Left lobe of liver (tissue), 2 donors: ENCODE measurements around the gene HSPA4L. TPM values are rescaled to one million over a fixed set of nuclear protein-coding genes. Genes with fewer than 3 reads are reported as not detected.

ENCODE experiments used
- ATAC-seq: fragments of 200-7000 bp; cut with Tn5 transposase; one replicate; pipeline ENCODE4 v1.9.1; 2020; ENCODE audit warnings: mild to moderate bottlenecking, moderate library complexity
- DNase-seq: peaks from one replicate; pipeline ENCODE4 v3.0.0-alpha.2; 2020; ENCODE audit warnings: low spot score
- total RNA-seq: library from RNA; stranded (reverse); gene quantifications from one replicate; pipeline ENCODE4 v1.2.1, GENCODE V29; 2021
- donor health status: DM: no; HTN: no; CAD: no; lungs with moderate emphysema.
- donor health status: DM: no; HTN: yes; CAD: no.

The HSPA4L gene
- total RNA-seq, 1 donor from 2014 or later: 3.9 TPM

DNA sequence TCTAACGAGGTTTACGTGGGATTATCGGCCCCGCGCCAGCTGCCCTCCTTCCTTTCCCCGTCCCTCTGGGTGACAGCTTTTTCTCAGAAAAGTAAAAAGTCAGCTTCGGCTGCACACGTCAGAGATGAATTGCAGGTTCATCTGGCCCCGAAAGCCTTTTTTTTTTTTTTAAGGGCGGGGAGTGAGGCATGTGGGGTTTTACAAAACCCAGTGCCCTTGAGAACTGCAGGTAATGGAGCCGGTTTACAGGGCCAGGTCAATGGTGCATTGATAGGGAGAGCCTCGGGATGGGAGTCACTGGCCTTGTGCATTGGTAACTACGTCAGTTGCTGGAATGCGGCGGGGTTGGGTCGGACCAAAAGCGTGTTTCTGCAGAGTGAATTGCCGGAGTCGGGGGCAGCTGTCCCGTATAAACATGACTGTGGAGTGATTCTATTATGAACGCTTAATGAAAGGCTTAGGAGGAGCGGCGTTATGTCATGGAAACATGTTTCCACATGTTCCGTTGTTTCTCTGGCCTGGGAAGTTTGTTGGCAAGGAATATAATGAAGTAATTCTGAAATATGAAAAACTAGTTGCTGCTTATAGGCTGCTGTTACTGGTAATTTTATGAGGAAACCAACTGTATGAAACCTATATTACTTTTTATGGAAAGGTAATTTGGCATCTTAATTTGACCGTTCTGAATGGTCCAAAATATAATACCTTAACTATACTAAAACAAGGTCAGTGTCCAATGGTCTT lies 1.1 kb downstream of the HSPA4L start:
- peak; percentile 80 for DNase-seq
- peak; percentile 66 for ATAC-seq

DNA sequence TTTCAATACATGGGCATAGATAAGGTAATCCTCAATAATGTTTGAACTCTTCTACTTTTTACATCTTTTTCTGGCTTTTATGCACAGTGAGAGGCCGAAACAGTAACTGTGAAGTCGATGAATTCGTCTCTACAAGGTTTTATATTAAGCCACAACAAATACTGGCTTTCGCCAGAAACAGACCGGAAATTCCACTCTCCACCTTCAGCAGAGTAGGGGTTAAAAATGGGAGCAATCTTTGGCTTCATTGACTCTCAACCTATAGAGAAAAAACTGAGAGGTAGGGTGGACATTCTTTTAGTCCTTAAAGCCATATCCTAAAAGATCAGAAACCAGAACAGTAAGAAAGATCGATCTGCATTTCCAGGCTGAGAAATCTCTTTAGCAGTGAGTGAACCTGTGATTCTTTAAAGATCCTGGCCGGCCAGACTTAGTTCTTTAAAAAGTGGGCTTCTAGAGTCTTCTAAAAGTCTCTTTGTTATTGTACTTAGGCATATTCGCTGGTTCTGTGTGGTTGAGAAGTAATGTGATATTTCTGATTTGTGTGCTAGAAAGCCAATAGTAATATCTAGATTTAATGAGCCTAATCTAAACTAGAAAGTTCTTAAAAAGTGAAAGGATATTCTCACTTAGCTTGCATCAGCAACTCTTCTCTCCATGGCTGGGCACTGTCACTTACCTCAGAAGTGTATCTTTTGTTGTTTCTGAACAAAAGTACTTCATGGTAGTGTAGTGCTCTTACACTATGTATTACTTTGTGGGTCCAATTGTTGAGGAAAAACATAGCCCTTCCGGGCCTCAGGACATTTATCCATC lies 2.0 kb downstream of the HSPA4L start:
- no peak for ATAC-seq

DNA sequence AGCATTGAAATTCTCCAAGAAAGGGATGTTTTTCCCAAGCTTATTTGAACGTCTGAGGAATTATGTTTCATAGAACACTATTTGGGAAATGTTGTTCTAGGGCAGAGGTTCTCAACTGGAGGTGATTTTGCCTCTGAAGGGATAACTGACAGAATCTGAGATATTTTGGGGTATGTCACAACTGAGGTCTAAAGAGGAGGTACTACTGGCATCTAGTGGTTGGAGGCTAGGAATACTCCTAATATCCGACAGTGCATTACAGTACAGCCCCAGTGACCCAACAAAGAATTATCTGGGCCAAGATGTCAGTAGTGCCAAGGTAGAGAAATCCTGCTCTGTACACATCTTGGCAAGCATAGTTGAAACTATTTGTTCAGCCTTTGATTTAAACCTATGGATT lies 6.4 kb downstream of the HSPA4L start:
- no peak for DNase-seq
- peak; percentile 63 for ATAC-seq

More for the DNA sequence above, 2.0 kb downstream of the HSPA4L start:
- DNase-seq: no peak

DNA sequence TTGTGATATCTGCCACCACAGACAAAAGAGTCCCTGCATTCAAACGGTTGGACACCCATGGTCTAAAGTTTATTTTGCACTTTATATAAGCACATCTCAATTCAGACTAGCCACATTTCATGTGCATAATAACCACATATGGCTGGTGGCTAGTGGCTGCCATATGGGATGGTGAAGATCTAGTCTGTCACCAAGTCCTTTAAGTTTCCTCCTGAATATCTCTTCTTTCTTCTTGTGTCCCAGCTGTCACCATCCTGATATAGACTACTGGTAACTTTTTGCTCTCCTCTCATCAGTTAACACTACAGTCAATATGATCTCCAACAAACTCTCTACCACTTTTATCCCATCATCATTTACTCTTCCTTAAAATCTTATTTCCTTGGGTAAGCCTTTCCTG lies 9.3 kb downstream of the HSPA4L start:
- DNase-seq (no peak), ATAC-seq (no peak)

GRCh38 chr4:127793528-127793927 lies 11.4 kb downstream of the HSPA4L start:
- DNase-seq: no peak
- no peak for ATAC-seq

- ATAC-seq: no peak
- DNase-seq: no peak
Observed at GRCh38 chr4:127799711-127800110, 17.6 kb downstream of the HSPA4L start.

GRCh38 chr4:127809173-127809800 lies 27.2 kb downstream of the HSPA4L start:
- ATAC-seq (peak; percentile 78), DNase-seq (no peak)

GRCh38 chr4:127810551-127810950 lies 28.4 kb downstream of the HSPA4L start:
- DNase-seq: no peak

GRCh38 chr4:127822430-127822829 lies 40.3 kb downstream of the HSPA4L start:
- ATAC-seq: no peak
- no peak for DNase-seq

More at GRCh38 chr4:127810551-127810950, 28.4 kb downstream of the HSPA4L start:
- peak; percentile 91 for ATAC-seq

GRCh38 chr4:127828121-127828520 lies 46.0 kb downstream of the HSPA4L start:
- no peak for DNase-seq
- no peak for ATAC-seq

DNA sequence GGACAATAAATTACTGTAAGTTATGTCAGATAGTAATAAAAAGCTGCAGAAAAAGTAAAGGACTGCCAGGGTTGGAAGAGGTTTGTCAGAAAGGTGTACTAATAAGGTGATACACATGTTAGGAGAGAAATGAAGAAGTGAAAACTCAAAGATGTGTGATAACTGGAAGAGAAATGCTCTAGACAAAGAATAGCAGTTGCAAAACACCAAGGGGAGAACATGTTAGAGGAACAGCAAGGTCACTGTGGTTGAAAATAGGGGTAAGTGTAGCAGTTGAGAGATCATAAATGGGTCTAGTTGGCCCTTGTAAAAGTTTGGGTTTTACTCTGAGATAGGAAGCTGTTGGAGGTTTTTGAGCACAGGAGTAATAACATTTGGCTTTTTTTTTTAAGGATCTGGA lies 46.9 kb downstream of the HSPA4L start:
- DNase-seq (no peak), ATAC-seq (no peak)

GRCh38 chr4:127832585-127832984 lies 50.5 kb downstream of the HSPA4L start:
- no peak for DNase-seq
- ATAC-seq: no peak

DNA sequence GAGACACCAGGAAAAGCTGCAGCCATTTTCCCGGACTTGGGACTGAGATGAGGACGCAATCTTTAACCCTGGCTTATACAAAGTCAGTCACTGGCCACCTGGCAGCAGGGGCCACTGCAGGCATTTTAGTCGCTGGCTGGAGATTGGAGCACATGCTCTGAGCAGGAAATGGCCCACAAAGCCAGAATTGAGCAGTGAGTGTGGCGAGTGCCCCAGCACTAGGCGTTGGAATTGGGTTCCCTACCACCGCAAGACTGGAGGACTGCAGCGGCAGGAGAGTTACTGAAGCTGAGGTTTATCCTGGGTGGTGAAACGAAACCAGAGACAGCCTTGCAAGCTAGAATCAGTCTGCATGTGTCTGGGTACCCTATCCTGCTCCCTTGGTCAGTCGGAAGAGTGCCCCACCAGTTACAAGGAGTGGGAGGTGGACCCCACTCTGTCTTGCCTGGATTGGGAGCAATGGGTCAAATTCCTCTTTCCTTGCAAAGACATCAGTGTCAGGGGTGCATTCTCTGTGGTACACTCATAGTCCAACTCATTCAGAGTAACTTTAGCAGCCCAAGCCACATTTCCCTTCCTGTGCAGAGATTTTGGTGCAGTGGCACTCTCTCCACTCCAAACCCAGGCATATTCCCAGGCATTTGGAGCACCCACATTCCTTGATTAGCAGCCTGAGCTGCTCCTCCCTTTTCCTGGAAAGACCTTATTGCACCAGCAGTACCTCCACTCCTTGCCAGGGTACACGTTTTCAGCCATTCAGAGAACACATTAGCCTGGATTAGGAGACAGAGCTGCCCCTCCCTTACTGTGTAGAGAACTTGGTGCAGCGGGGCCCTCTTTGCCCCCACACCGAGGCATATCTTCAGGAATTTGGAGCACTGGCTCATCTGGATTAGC lies 61.8 kb downstream of the HSPA4L start:
- DNase-seq (no peak), ATAC-seq (no peak)

DNA sequence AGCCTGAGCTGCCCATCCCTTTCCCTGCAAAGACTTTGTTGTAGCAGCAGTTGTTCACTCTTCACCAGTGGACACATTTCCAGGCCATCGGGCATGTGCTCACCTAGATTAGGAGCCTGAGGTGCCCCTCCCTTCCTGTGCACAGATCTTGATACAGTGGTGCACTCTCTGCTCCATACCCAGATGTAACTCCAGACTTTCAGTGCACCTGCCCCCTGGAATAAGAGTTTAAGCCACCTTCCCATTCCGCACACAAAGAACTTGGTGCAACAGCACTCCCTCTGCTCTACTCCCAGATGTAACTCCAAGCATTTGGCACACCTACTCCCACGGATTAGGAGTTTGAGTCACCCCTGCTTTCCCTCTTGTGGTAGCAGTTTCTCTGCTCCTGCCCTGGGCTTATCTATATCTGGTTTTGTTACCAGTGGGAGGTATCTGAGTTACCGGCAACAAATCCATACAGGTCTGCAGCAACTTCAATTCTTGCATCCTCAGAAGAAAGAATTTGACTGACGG lies 62.5 kb downstream of the HSPA4L start:
- ATAC-seq (no peak), DNase-seq (no peak)

DNA sequence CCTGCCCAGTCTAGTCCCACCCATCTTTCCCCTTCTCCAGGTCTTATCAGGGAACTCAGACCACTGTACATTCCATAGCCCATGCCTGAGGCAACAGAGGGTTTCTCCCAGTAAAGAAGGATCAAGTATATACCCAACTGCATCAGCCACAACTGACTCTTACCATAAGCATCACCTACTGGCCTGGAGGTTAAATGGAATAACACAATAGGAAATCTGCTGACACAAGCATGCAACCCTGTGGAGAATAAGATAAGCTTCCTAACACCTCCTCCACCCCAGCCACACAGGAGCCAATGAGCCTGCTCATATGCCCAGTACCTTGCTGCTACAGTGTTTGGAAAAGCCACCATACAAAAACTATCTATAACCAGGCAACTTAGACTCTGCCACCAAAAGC lies 63.9 kb downstream of the HSPA4L start:
- no peak for ATAC-seq

DNA sequence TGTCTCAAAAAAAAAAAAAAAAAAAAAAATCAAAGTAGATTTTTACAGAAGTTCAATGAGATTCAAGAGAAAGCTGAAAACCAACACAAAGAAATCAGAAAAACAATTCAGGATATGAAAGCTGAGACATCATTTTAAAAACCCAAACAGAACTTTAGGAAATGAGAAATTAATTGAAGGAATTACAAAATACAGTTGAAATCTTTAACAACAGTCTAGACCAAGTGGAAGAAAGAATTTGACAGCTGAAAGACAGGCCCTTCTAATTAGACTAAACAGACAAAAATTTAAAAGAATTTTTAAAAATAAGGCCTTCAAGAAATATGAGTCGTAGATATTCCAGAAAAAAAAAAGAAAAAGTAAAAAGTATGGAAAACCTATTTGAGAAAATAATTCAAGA lies 64.6 kb downstream of the HSPA4L start:
- ATAC-seq (no peak), DNase-seq (no peak)

More for the DNA sequence above, 63.9 kb downstream of the HSPA4L start:
- no peak for DNase-seq

- DNase-seq (no peak), ATAC-seq (no peak)
Observed at GRCh38 chr4:127849505-127850234, 67.5 kb downstream of the HSPA4L start.

DNA sequence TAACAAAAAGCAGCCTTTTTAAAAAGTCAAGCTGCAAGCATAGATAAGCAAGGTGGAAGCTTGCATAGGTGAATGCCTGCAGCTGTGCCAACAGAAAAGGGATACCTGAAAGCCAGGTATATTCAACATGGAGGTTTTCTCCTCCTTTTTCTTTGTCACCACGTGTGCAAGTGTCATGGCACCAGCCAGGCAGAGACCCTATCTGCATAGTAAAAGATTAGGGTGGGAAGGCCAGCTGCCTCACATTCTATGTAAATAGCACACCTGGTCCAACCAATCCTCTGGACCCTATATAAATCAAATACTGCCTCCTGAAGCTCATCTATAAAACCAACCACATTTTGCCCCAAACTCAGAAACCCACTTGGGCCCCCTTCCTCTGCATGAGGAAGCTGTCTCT lies 70.5 kb downstream of the HSPA4L start:
- DNase-seq: no peak
- ATAC-seq: no peak

- DNase-seq: no peak
- no peak for ATAC-seq
Observed at GRCh38 chr4:127856196-127856812, 74.2 kb downstream of the HSPA4L start.
